CD4-positive, alpha-beta T cell treated with Interferon alpha-2 for 1 hour (primary cell): ENCODE results near the gene FAM240B.

Source experiments
- DNase-seq, 2 donors: peaks; one replicate each; pipeline ENCODE4 v3.0.0-alpha.2; 2020 to 2022

The FAM240B gene

GRCh38 chr9:38720083-38720745 lies at the start of gene FAM240B:
TSS of gene FAM240B (minus strand) at chr9:38720133. CDS start at chr9:38703999, 16,134 bp downstream.
- DNase-seq: no peak

- no peak for DNase-seq
Observed at GRCh38 chr9:38768351-38768761, 48.4 kb upstream of the FAM240B start.

- no peak for DNase-seq
Observed at GRCh38 chr9:38765101-38765500, 45.2 kb upstream of the FAM240B start.

- DNase-seq: no peak
Observed at GRCh38 chr9:38761999-38762398, 42.1 kb upstream of the FAM240B start.

GRCh38 chr9:38761339-38761738 lies 41.4 kb upstream of the FAM240B start:
- no peak for DNase-seq

- no peak for DNase-seq
Observed at GRCh38 chr9:38756702-38757101, 36.8 kb upstream of the FAM240B start.

GRCh38 chr9:38747941-38748340 lies 28.0 kb upstream of the FAM240B start:
- DNase-seq: no peak

- DNase-seq: no peak
Observed at GRCh38 chr9:38747067-38747466, 27.1 kb upstream of the FAM240B start.

- DNase-seq: no peak
Observed at GRCh38 chr9:38746303-38746702, 26.4 kb upstream of the FAM240B start.

GRCh38 chr9:38744484-38744883 lies 24.6 kb upstream of the FAM240B start:
- DNase-seq: no peak

- DNase-seq: no peak
Observed at GRCh38 chr9:38737246-38737645, 17.3 kb upstream of the FAM240B start.

GRCh38 chr9:38734831-38735230 lies 14.9 kb upstream of the FAM240B start:
- DNase-seq: no peak

- no peak for DNase-seq
Observed at GRCh38 chr9:38733503-38733902, 13.6 kb upstream of the FAM240B start.

GRCh38 chr9:38732885-38733284 lies 13.0 kb upstream of the FAM240B start:
- no peak for DNase-seq

GRCh38 chr9:38727497-38728001 lies 7.6 kb upstream of the FAM240B start:
- no peak for DNase-seq

- no peak for DNase-seq
Observed at GRCh38 chr9:38724754-38725153, 4.8 kb upstream of the FAM240B start.

GRCh38 chr9:38718148-38718547 lies 1.8 kb downstream of the FAM240B start:
- no peak for DNase-seq

- no peak for DNase-seq
Observed at GRCh38 chr9:38715684-38716083, 4.2 kb downstream of the FAM240B start.

GRCh38 chr9:38713426-38713825 lies 6.5 kb downstream of the FAM240B start:
- no peak for DNase-seq

GRCh38 chr9:38708759-38709158 lies 11.2 kb downstream of the FAM240B start:
- DNase-seq: no peak

GRCh38 chr9:38707885-38708637 lies 11.9 kb downstream of the FAM240B start:
- DNase-seq: no peak

- no peak for DNase-seq
Observed at GRCh38 chr9:38706493-38706892, 13.4 kb downstream of the FAM240B start.

- no peak for DNase-seq
Observed at GRCh38 chr9:38705917-38706316, 14.0 kb downstream of the FAM240B start.

GRCh38 chr9:38700695-38701094 lies 19.2 kb downstream of the FAM240B start:
- no peak for DNase-seq
